Liver (tissue), 9 donors: ENCODE results near the gene NKIRAS1. TPM values are rescaled to one million over a fixed set of nuclear protein-coding genes. Genes with fewer than 3 reads are reported as not detected.

ENCODE experiments used
- DNase-seq: peaks from one replicate; pipeline ENCODE4 v3.0.0-alpha.2; 2017; ENCODE audit warnings: low spot score
- H3K27ac ChIP-seq, 2 donors: one replicate each; pipeline ENCODE4 v1.7.0; 2013; ENCODE audit warnings: inconsistent platforms in 2 of 2, low read length in 2 of 2, control low read depth in 1 of 2, low read depth in 1 of 2, mild to moderate bottlenecking in 1 of 2
- H3K27me3 ChIP-seq, 4 donors: one replicate each; pipeline versions ENCODE4 v1.6.1 to v1.7.0; 2013; ENCODE audit warnings: low read length in 3 of 4, inconsistent platforms in 1 of 4, mild to moderate bottlenecking in 1 of 4, moderate library complexity in 1 of 4; ENCODE audit not compliant: control insufficient read depth in 4 of 4, insufficient read depth in 4 of 4
- H3K36me3 ChIP-seq, 4 donors: one replicate each; pipeline versions ENCODE4 v1.6.1 to v1.7.0; 2013; ENCODE audit warnings: low read length in 3 of 4, mild to moderate bottlenecking in 3 of 4, low read depth in 1 of 4, moderate library complexity in 1 of 4; ENCODE audit not compliant: control insufficient read depth in 4 of 4, insufficient read depth in 3 of 4
- H3K4me1 ChIP-seq, 4 donors: one replicate each; pipeline versions ENCODE4 v1.6.1 to v1.7.0; 2013; ENCODE audit warnings: low read length in 3 of 4, mild to moderate bottlenecking in 3 of 4, moderate library complexity in 1 of 4; ENCODE audit not compliant: control insufficient read depth in 4 of 4, insufficient read depth in 4 of 4
- H3K4me3 ChIP-seq, 3 donors: one replicate each; pipeline versions ENCODE4 v1.6.1 to v1.7.0; 2013; ENCODE audit warnings: low read length in 3 of 3, control low read depth in 1 of 3, low read depth in 1 of 3, mild to moderate bottlenecking in 1 of 3
- H3K9ac ChIP-seq, 2 donors: one replicate each; pipeline ENCODE4 v1.7.0; 2013; ENCODE audit warnings: low read length in 2 of 2, mild to moderate bottlenecking in 2 of 2, moderate library complexity in 2 of 2, control low read depth in 1 of 2, low read depth in 1 of 2
- H3K9me3 ChIP-seq, 4 donors: one replicate each; pipeline versions ENCODE4 v1.6.1 to v1.7.0; 2013; ENCODE audit warnings: low read length in 3 of 4; ENCODE audit not compliant: control insufficient read depth in 4 of 4
- EGR1 ChIP-seq, 2 donors: IDR thresholded peaks; 2 replicates each; pipeline ENCODE4 v1.6.1; 2016 to 2018; ENCODE audit warnings: antibody characterized with exemption in 2 of 2, low read depth in 2 of 2
- FOXA2 ChIP-seq: IDR thresholded peaks from 2 replicates; pipeline ENCODE4 v1.6.1; 2016; ENCODE audit warnings: antibody characterized with exemption
- GABPA ChIP-seq, 2 donors: IDR thresholded peaks in 1 of 2; conservative IDR thresholded peaks in 1 of 2; 2 replicates each; pipeline ENCODE4 v1.6.1; 2016; ENCODE audit warnings: antibody characterized with exemption in 2 of 2, mild to moderate bottlenecking in 1 of 2, moderate library complexity in 1 of 2
- HNF4A ChIP-seq, 2 donors: conservative IDR thresholded peaks; 2 replicates each; pipeline ENCODE4 v1.6.1; 2016; ENCODE audit warnings: antibody characterized with exemption in 2 of 2, mild to moderate bottlenecking in 2 of 2
- HNF4G ChIP-seq: IDR thresholded peaks from 2 replicates; pipeline ENCODE4 v1.6.1; 2016; ENCODE audit warnings: antibody characterized with exemption
- NR2F2 ChIP-seq: IDR thresholded peaks from 2 replicates; pipeline ENCODE4 v1.6.1; 2016; ENCODE audit warnings: antibody characterized with exemption
- RAD21 ChIP-seq, 2 donors: IDR thresholded peaks; 2 replicates each; pipeline ENCODE4 v1.6.1; 2016; ENCODE audit warnings: antibody characterized with exemption in 2 of 2, mild to moderate bottlenecking in 2 of 2
- RXRA ChIP-seq, 2 donors: IDR thresholded peaks; 2 replicates each; pipeline ENCODE4 v1.6.1; 2017 to 2018; ENCODE audit warnings: antibody characterized with exemption in 2 of 2, mild to moderate bottlenecking in 1 of 2
- SP1 ChIP-seq: IDR thresholded peaks from 2 replicates; pipeline ENCODE4 v1.6.1; 2018; ENCODE audit warnings: antibody characterized with exemption, mild to moderate bottlenecking
- TAF1 ChIP-seq: conservative IDR thresholded peaks from 2 replicates; pipeline ENCODE4 v1.6.1; 2016; ENCODE audit warnings: antibody characterized with exemption, mild to moderate bottlenecking
- YY1 ChIP-seq: IDR thresholded peaks from 2 replicates; pipeline ENCODE4 v1.6.1; 2016; ENCODE audit warnings: antibody characterized with exemption, mild to moderate bottlenecking
- WGBS: extraction: QIAGEN DNeasy Blood & Tissue Kit; methylation state at CpG from one replicate; pipeline ENCODE4 v1.1.7; 2013; 5-methylcytosine and 5-hydroxymethylcytosine counted together
- polyA plus RNA-seq, 2 donors: library from polyadenylated mRNA; stranded (reverse) in 1 of 2; unstranded in 1 of 2; fragments of 200-250 nt in 1 of 2; fragments of >200 nt in 1 of 2; fragmentation: Nextera tagmentation in 1 of 2; extraction: Ambion mirVana in 1 of 2; gene quantifications; one replicate each; pipeline versions ENCODE4 v1.2.1 to v1.2.3, GENCODE V29; 2013 to 2015
- total RNA-seq, 2 donors: library from RNA; depleted of rRNA; stranded (reverse); fragments of >200 nt; gene quantifications; one replicate each; pipeline ENCODE4 v1.2.3, GENCODE V29; 2014
- TF ChIP-seq, protein P1 (sequence below): IDR thresholded peaks from 2 replicates; pipeline ENCODE4 v1.6.1; 2016; ENCODE audit warnings: antibody characterized with exemption
- TF ChIP-seq, protein P2 (sequence below): IDR thresholded peaks from 2 replicates; pipeline ENCODE4 v1.6.1; 2016; ENCODE audit warnings: antibody characterized with exemption, mild to moderate bottlenecking
- TF ChIP-seq, protein P3 (sequence below): IDR thresholded peaks from 2 replicates; pipeline ENCODE4 v1.6.1; 2016; ENCODE audit warnings: antibody characterized with exemption
- TF ChIP-seq, protein P4 (sequence below): IDR thresholded peaks from 2 replicates; pipeline ENCODE4 v1.6.1; 2016; ENCODE audit warnings: antibody characterized with exemption
- TF ChIP-seq, protein P5 (sequence below): fragments of 150-350 bp; IDR thresholded peaks from 2 replicates; pipeline ENCODE4 v1.5.1; 2017; ENCODE audit warnings: improper control_type of control experiment, low read depth, low read length; ENCODE audit not compliant: missing input control
- donor health status: healthy.
- donor health status: healthy.
- donor health status: healthy.
- donor health status: healthy.
- donor health status: healthy.

The NKIRAS1 gene
- total and polyA plus RNA-seq, 4 donors, result 4.6 to 12.6 (median 8.4) TPM

DNA sequence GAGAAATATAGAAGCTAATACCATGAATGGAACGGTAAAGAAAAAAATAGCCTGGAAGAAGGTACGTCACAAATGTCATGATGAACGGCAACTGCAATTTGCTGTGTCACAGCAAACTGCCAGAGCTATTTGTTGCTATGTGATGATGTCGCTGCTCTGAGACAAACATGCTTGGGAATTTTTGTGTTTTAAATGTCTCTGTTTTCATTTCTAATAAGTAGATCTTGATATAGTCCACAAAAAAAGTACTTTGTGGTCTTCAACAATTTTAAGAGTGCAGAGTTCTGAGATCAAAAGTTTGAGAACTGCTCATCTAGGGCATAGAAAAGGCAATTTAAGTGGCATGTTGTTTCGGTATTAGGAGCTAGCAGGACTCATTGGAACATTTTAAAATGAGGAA is 24.0 kb upstream of the NKIRAS1 start:
- Histone ChIP-seq H3K4me1 (peaks cover 0 to 10% (median 8%) of the 10 kb centered on the region in 4 donors), H3K9me3 (peaks cover 0 to 2% (median 0%) of the 10 kb centered on the region in 4 donors), H3K36me3 (no peaks in the 10 kb centered on the region), H3K9ac (no peak overlapping the region), H3K4me3 (no peak overlapping the region), H3K27ac (no peak overlapping the region), H3K27me3 (no peaks in the 10 kb centered on the region)
- TF ChIP-seq, protein P1, sequence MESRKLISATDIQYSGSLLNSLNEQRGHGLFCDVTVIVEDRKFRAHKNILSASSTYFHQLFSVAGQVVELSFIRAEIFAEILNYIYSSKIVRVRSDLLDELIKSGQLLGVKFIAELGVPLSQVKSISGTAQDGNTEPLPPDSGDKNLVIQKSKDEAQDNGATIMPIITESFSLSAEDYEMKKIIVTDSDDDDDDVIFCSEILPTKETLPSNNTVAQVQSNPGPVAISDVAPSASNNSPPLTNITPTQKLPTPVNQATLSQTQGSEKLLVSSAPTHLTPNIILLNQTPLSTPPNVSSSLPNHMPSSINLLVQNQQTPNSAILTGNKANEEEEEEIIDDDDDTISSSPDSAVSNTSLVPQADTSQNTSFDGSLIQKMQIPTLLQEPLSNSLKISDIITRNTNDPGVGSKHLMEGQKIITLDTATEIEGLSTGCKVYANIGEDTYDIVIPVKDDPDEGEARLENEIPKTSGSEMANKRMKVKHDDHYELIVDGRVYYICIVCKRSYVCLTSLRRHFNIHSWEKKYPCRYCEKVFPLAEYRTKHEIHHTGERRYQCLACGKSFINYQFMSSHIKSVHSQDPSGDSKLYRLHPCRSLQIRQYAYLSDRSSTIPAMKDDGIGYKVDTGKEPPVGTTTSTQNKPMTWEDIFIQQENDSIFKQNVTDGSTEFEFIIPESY, result no peak
- TF ChIP-seq EGR1 (IDR thresholded peaks at IDR 0.05; ENCODE audit: low read depth in 2 of 2), result no peak
- no peak for TF ChIP-seq GABPA (IDR thresholded peaks at IDR 0.05 in 1 of 2, conservative IDR thresholded peaks at IDR 0.05 in 1 of 2)
- TF ChIP-seq, protein P2, sequence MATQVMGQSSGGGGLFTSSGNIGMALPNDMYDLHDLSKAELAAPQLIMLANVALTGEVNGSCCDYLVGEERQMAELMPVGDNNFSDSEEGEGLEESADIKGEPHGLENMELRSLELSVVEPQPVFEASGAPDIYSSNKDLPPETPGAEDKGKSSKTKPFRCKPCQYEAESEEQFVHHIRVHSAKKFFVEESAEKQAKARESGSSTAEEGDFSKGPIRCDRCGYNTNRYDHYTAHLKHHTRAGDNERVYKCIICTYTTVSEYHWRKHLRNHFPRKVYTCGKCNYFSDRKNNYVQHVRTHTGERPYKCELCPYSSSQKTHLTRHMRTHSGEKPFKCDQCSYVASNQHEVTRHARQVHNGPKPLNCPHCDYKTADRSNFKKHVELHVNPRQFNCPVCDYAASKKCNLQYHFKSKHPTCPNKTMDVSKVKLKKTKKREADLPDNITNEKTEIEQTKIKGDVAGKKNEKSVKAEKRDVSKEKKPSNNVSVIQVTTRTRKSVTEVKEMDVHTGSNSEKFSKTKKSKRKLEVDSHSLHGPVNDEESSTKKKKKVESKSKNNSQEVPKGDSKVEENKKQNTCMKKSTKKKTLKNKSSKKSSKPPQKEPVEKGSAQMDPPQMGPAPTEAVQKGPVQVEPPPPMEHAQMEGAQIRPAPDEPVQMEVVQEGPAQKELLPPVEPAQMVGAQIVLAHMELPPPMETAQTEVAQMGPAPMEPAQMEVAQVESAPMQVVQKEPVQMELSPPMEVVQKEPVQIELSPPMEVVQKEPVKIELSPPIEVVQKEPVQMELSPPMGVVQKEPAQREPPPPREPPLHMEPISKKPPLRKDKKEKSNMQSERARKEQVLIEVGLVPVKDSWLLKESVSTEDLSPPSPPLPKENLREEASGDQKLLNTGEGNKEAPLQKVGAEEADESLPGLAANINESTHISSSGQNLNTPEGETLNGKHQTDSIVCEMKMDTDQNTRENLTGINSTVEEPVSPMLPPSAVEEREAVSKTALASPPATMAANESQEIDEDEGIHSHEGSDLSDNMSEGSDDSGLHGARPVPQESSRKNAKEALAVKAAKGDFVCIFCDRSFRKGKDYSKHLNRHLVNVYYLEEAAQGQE, result no peak
- TF ChIP-seq, protein P3, sequence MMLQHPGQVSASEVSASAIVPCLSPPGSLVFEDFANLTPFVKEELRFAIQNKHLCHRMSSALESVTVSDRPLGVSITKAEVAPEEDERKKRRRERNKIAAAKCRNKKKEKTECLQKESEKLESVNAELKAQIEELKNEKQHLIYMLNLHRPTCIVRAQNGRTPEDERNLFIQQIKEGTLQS, result no peak
- WGBS, result 75% methylated on average over 5 of the region's 5 CpGs
- DNase-seq, result no peak

DNA sequence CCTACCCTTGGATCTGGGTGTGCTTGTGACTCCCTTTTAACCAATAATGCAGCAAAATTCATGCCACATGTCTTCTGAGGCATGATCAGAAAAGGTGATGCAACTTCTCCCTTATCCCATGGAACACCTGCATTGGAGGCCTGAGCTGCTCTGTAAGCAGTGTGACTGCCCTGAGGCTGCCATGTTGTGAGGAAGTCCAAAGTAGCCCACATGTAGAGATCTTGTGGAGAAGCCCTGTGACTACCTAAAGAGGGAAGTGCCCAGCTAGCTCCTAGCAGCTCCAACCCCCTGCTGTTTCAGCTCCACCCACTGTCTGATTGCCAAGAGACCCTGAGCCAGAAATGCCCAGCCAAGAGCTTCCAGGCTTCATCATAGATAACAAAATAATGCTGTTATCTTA is 21.9 kb upstream of the NKIRAS1 start:
- H3K27ac ChIP-seq, result no peak overlapping the region
- H3K9me3 ChIP-seq, result peaks cover 0 to 2% (median 0%) of the 10 kb centered on the region in 4 donors
- DNase-seq, result no peak
- H3K9ac ChIP-seq, result no peak overlapping the region
- H3K36me3 ChIP-seq, result no peaks in the 10 kb centered on the region
- peaks cover 0 to 1% (median 0%) of the 10 kb centered on the region in 4 donors for H3K4me1 ChIP-seq
- H3K4me3 ChIP-seq, result no peak overlapping the region
- TF ChIP-seq, protein P4, sequence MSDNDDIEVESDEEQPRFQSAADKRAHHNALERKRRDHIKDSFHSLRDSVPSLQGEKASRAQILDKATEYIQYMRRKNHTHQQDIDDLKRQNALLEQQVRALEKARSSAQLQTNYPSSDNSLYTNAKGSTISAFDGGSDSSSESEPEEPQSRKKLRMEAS, result no peak
- no peak for TF ChIP-seq HNF4A (conservative IDR thresholded peaks at IDR 0.05)
- TF ChIP-seq, protein P5, sequence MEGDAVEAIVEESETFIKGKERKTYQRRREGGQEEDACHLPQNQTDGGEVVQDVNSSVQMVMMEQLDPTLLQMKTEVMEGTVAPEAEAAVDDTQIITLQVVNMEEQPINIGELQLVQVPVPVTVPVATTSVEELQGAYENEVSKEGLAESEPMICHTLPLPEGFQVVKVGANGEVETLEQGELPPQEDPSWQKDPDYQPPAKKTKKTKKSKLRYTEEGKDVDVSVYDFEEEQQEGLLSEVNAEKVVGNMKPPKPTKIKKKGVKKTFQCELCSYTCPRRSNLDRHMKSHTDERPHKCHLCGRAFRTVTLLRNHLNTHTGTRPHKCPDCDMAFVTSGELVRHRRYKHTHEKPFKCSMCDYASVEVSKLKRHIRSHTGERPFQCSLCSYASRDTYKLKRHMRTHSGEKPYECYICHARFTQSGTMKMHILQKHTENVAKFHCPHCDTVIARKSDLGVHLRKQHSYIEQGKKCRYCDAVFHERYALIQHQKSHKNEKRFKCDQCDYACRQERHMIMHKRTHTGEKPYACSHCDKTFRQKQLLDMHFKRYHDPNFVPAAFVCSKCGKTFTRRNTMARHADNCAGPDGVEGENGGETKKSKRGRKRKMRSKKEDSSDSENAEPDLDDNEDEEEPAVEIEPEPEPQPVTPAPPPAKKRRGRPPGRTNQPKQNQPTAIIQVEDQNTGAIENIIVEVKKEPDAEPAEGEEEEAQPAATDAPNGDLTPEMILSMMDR, result no peak
- TF ChIP-seq, protein P1, result no peak
- no peak for TF ChIP-seq TAF1
- no peak for TF ChIP-seq RAD21 (IDR thresholded peaks at IDR 0.05)
- no peak for TF ChIP-seq GABPA (IDR thresholded peaks at IDR 0.05 in 1 of 2, conservative IDR thresholded peaks at IDR 0.05 in 1 of 2)
- TF ChIP-seq FOXA2, result no peak
- no peak for TF ChIP-seq EGR1 (IDR thresholded peaks at IDR 0.05; ENCODE audit: low read depth in 2 of 2)
- TF ChIP-seq NR2F2, result no peak
- TF ChIP-seq RXRA (IDR thresholded peaks at IDR 0.05), result no peak
- no peak for TF ChIP-seq YY1
- no peak for TF ChIP-seq HNF4G
- no peak for TF ChIP-seq SP1
- no peaks in the 10 kb centered on the region for H3K27me3 ChIP-seq
